Prostate gland (tissue), 2 donors: ENCODE measurements around the gene SMARCA4.

ENCODE experiments used
- POLR2A ChIP-seq: fragments of 450-650 bp; IDR thresholded peaks from one replicate; pipeline ENCODE4 v1.6.1; 2016; ENCODE audit warnings: antibody characterized with exemption, mild to moderate bottlenecking
- POLR2AphosphoS5 ChIP-seq: sonication (generic); formaldehyde crosslinking; IDR thresholded peaks from one replicate; pipeline ENCODE4 v1.6.1; 2017; ENCODE audit warnings: antibody characterized with exemption
- TF ChIP-seq, protein P1 (sequence below), 4 experiments: fragments of 200-600 bp in 2 of 4; fragments of 450-650 bp in 2 of 4; sonication (generic) in 2 of 4; IDR thresholded peaks; 1 replicate in 3 of 4; 2 replicates in 1 of 4; pipeline ENCODE4 v1.5.1; 2016 to 2019; ENCODE audit warnings: antibody characterized with exemption in 4 of 4, mild to moderate bottlenecking in 2 of 4, moderate library complexity in 2 of 4

DNA sequence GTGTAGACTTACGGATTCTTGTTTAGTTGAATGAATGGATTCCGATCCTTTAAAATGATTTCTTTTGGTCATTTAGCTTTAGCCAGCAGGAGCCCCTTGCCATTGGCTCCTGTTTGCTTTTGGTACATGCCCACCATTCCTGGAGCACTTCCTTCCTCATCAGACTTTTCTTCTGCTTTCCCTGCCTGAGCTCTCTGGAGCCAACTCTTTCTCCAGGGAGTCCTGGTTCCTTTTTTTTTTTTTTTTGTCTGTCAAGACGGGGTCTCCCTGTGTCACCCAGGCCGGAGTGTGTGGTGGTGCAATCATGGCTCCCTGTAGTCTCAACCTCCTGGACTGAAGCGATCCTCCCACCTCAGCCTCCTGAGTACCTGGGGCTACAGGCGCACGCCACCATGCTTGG, 37.8 kb downstream of the SMARCA4 start:
- TF ChIP-seq, protein P1, sequence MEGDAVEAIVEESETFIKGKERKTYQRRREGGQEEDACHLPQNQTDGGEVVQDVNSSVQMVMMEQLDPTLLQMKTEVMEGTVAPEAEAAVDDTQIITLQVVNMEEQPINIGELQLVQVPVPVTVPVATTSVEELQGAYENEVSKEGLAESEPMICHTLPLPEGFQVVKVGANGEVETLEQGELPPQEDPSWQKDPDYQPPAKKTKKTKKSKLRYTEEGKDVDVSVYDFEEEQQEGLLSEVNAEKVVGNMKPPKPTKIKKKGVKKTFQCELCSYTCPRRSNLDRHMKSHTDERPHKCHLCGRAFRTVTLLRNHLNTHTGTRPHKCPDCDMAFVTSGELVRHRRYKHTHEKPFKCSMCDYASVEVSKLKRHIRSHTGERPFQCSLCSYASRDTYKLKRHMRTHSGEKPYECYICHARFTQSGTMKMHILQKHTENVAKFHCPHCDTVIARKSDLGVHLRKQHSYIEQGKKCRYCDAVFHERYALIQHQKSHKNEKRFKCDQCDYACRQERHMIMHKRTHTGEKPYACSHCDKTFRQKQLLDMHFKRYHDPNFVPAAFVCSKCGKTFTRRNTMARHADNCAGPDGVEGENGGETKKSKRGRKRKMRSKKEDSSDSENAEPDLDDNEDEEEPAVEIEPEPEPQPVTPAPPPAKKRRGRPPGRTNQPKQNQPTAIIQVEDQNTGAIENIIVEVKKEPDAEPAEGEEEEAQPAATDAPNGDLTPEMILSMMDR (IDR thresholded peaks at IDR 0.05) = no peak
- TF ChIP-seq POLR2A = no peak
- TF ChIP-seq POLR2AphosphoS5 = no peak
